Mesodermal cell (in vitro differentiated cells): ENCODE data around the gene PARP3.
A peak's percentile ranks its signal among the peaks of the same experiment; 100 is the strongest.

Experiments used
- H3K27ac ChIP-seq: 2 replicates; pipeline ENCODE4 v1.7.0; 2013; ENCODE audit warnings: mild to moderate bottlenecking, low read depth, low read length, moderate library complexity; ENCODE audit not compliant: severe bottlenecking
- H3K36me3 ChIP-seq: 2 replicates; pipeline ENCODE4 v1.7.1; 2013; ENCODE audit warnings: mild to moderate bottlenecking, low read length, moderate library complexity; ENCODE audit not compliant: control insufficient read depth, insufficient read depth
- H3K4me1 ChIP-seq: one replicate; pipeline ENCODE4 v1.7.1; 2013; ENCODE audit warnings: mild to moderate bottlenecking, low read length; ENCODE audit not compliant: insufficient read depth, control insufficient read depth, poor library complexity, severe bottlenecking
- H3K4me3 ChIP-seq: 2 replicates; pipeline ENCODE4 v1.7.0; 2013; ENCODE audit warnings: low read length, control low read depth, mild to moderate bottlenecking; ENCODE audit not compliant: insufficient read depth, poor library complexity, severe bottlenecking; ENCODE audit errors: extremely low read depth
- H3K9me3 ChIP-seq: 2 replicates; pipeline ENCODE4 v1.7.1; 2013; ENCODE audit warnings: mild to moderate bottlenecking, low read length, moderate library complexity; ENCODE audit not compliant: control insufficient read depth
- WGBS, 2 experiments: methylation state at CpG; one replicate each; pipeline ENCODE4 v1.1.5; 2013; ENCODE audit warnings: missing lambda C conversion rate in 2 of 2; ENCODE audit not compliant: insufficient coverage in 2 of 2; 5-methylcytosine and 5-hydroxymethylcytosine counted together

Gene PARP3

GRCh38 chr3:51942603-51943450, 664 bp downstream of the PARP3 start:
- WGBS, 2 experiments = 85 to 89% methylated on average over 11 to 13 of the region's 17 CpGs
- Histone ChIP-seq H3K4me3 (peak overlapping the region; percentile 18), H3K36me3 (peaks cover 17% of the 10 kb centered on the region), H3K27ac (peak overlapping the region; percentile 72), H3K9me3 (no peaks in the 10 kb centered on the region), H3K4me1 (peaks cover 18% of the 10 kb centered on the region)

- Histone ChIP-seq H3K4me3 (no peak overlapping the region), H3K27ac (no peak overlapping the region), H3K4me1 (peaks cover 18% of the 10 kb centered on the region), H3K9me3 (no peaks in the 10 kb centered on the region), H3K36me3 (peaks cover 9% of the 10 kb centered on the region)
- 90 to 95% methylated on average over 13 to 21 of the region's 21 CpGs for WGBS, 2 experiments
These were observed 1.6 kb downstream of the PARP3 start for GRCh38 chr3:51943451-51944391.

- H3K36me3 ChIP-seq = peaks cover 3% of the 10 kb centered on the region
- WGBS, 2 experiments = 93 to 97% methylated on average over 10 to 11 of the region's 11 CpGs
- H3K4me1 ChIP-seq = peaks cover 18% of the 10 kb centered on the region
- no peak overlapping the region for H3K4me3 ChIP-seq
- H3K27ac ChIP-seq = no peak overlapping the region
- no peaks in the 10 kb centered on the region for H3K9me3 ChIP-seq
These were observed 2.4 kb downstream of the PARP3 start for GRCh38 chr3:51944451-51945021.

GRCh38 chr3:51945031-51945840, 3.1 kb downstream of the PARP3 start:
- 90 to 92% methylated on average over 14 to 17 of the region's 18 CpGs for WGBS, 2 experiments
- no peaks in the 10 kb centered on the region for H3K9me3 ChIP-seq
- peaks cover 13% of the 10 kb centered on the region for H3K4me1 ChIP-seq
- no peak overlapping the region for H3K4me3 ChIP-seq
- peaks cover 1% of the 10 kb centered on the region for H3K36me3 ChIP-seq
- H3K27ac ChIP-seq = no peak overlapping the region

- no peaks in the 10 kb centered on the region for H3K36me3 ChIP-seq
- H3K4me1 ChIP-seq = peaks cover 8% of the 10 kb centered on the region
- H3K9me3 ChIP-seq = no peaks in the 10 kb centered on the region
- H3K4me3 ChIP-seq = no peak overlapping the region
- 96 to 98% methylated on average over 11 to 14 of the region's 14 CpGs for WGBS, 2 experiments
- no peak overlapping the region for H3K27ac ChIP-seq
These were observed 4.0 kb downstream of the PARP3 start for GRCh38 chr3:51945926-51946705.

- no peak overlapping the region for H3K4me3 ChIP-seq
- peaks cover 8% of the 10 kb centered on the region for H3K4me1 ChIP-seq
- WGBS, 2 experiments = 73 to 92% methylated on average over 3 of the region's 4 CpGs
- H3K9me3 ChIP-seq = no peaks in the 10 kb centered on the region
- no peak overlapping the region for H3K27ac ChIP-seq
- H3K36me3 ChIP-seq = no peaks in the 10 kb centered on the region
These were observed 4.6 kb downstream of the PARP3 start for GRCh38 chr3:51946796-51947195.

GRCh38 chr3:51947215-51947900, 5.2 kb downstream of the PARP3 start:
- no peak overlapping the region for H3K27ac ChIP-seq
- H3K4me3 ChIP-seq = no peak overlapping the region
- H3K9me3 ChIP-seq = no peaks in the 10 kb centered on the region
- H3K4me1 ChIP-seq = peaks cover 7% of the 10 kb centered on the region
- 65 to 78% methylated on average over 3 to 7 of the region's 13 CpGs for WGBS, 2 experiments
- no peaks in the 10 kb centered on the region for H3K36me3 ChIP-seq

GRCh38 chr3:51948016-51948580, 5.9 kb downstream of the PARP3 start:
- no peak overlapping the region for H3K4me3 ChIP-seq
- no peaks in the 10 kb centered on the region for H3K4me1 ChIP-seq
- H3K36me3 ChIP-seq = no peaks in the 10 kb centered on the region
- H3K27ac ChIP-seq = no peak overlapping the region
- WGBS, 2 experiments = 84 to 96% methylated on average over 9 of the region's 10 CpGs
- no peaks in the 10 kb centered on the region for H3K9me3 ChIP-seq

- Histone ChIP-seq H3K36me3 (no peaks in the 10 kb centered on the region), H3K4me3 (no peak overlapping the region), H3K27ac (no peak overlapping the region), H3K9me3 (no peaks in the 10 kb centered on the region), H3K4me1 (no peaks in the 10 kb centered on the region)
- 90 to 93% methylated on average over 3 to 5 of the region's 5 CpGs for WGBS, 2 experiments
These were observed 7.0 kb downstream of the PARP3 start for GRCh38 chr3:51949121-51949520.
